Gastroesophageal sphincter (tissue), 4 donors: ENCODE data around the gene DKK3. TPM values are rescaled to one million over a fixed set of nuclear protein-coding genes. Genes with fewer than 3 reads are reported as not detected.

Experiments
- ATAC-seq: fragments of 150-250 bp; one replicate; pipeline ENCODE4 v1.9.1; 2016; ENCODE audit warnings: mild to moderate bottlenecking, moderate library complexity
- H3K27ac ChIP-seq, 4 donors: fragments of 200-600 bp; sonication (generic) in 3 of 4; 1 replicate in 3 of 4; 2 replicates in 1 of 4; pipeline ENCODE4 v1.5.1; 2016 to 2019
- H3K27me3 ChIP-seq: fragments of 200-600 bp; sonication (generic); one replicate; pipeline ENCODE4 v1.5.1; 2019
- H3K36me3 ChIP-seq, 2 donors: fragments of 200-600 bp; sonication (generic); one replicate each; pipeline ENCODE4 v1.5.1; 2019; ENCODE audit warnings: control low read depth in 1 of 2
- H3K4me1 ChIP-seq, 3 donors: fragments of 200-600 bp; sonication (generic); 1 replicate in 2 of 3; 2 replicates in 1 of 3; pipeline ENCODE4 v1.5.1; 2016 to 2019; ENCODE audit warnings: control low read depth in 2 of 3
- H3K4me3 ChIP-seq, 2 donors: fragments of 200-600 bp; sonication (generic); one replicate each; pipeline ENCODE4 v1.5.1; 2019; ENCODE audit warnings: mild to moderate bottlenecking in 1 of 2, moderate library complexity in 1 of 2
- H3K9me3 ChIP-seq, 3 donors: fragments of 200-600 bp; sonication (generic); one replicate each; pipeline ENCODE4 v1.5.1; 2017 to 2019; ENCODE audit warnings: control low read depth in 2 of 3
- EP300 ChIP-seq: sonication (generic); formaldehyde crosslinking; IDR thresholded peaks from one replicate; pipeline ENCODE4 v1.6.1; 2017; ENCODE audit warnings: antibody characterized with exemption, mild to moderate bottlenecking
- POLR2A ChIP-seq, 2 donors: fragments of 450-650 bp; IDR thresholded peaks; one replicate each; pipeline ENCODE4 v1.6.1; 2017; ENCODE audit warnings: antibody characterized with exemption in 2 of 2, mild to moderate bottlenecking in 2 of 2, moderate library complexity in 1 of 2
- POLR2AphosphoS5 ChIP-seq: sonication (generic); formaldehyde crosslinking; IDR thresholded peaks from one replicate; pipeline ENCODE4 v1.6.1; 2017; ENCODE audit warnings: antibody characterized with exemption
- WGBS, 2 donors: methylation state at CpG; one replicate each; pipeline ENCODE4 v1.1.5; 2018; ENCODE audit warnings: low coverage in 1 of 2; 5-methylcytosine and 5-hydroxymethylcytosine counted together
- total RNA-seq, 4 donors: library from RNA; depleted of rRNA; stranded (reverse); fragments of >200 nt; gene quantifications; one replicate each; pipeline ENCODE4 v1.1.0, GENCODE V29; 2016
- TF ChIP-seq, protein P1 (sequence below), 4 experiments: fragments of 200-600 bp in 2 of 4; fragments of 450-650 bp in 2 of 4; sonication (generic) in 1 of 4; IDR thresholded peaks; one replicate each; pipeline ENCODE4 v1.5.1; 2017 to 2019; ENCODE audit warnings: antibody characterized with exemption in 4 of 4, mild to moderate bottlenecking in 2 of 4, moderate library complexity in 2 of 4

The DKK3 gene
- total RNA-seq, 4 donors from 2014 or later, result 72.1 to 249 (median 127) TPM

DNA sequence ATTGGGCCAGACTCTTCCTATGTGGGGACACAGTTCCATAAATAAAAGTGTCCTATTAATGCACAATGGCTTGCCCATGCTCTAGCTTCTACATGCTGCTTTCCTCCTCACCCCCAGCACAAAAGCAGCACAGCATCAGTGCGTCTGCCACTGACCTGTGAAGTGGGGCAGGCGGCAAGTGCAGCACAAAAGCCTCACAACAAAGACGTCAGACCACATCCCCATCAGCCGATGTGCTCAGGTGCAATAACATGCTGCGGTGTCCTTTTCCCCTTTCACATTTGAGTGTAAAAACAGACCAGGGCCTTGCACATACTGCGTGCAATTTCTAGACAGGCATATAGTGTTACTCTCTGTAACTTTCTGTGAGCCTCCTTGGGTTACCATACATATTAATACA is 12.8 kb downstream of the DKK3 start:
- Histone ChIP-seq H3K36me3 (peaks cover 0 to 45% of the 10 kb centered on the region in 2 donors), H3K9me3 (no peaks in the 10 kb centered on the region), H3K4me1 (peaks cover 0 to 11% (median 0%) of the 10 kb centered on the region in 3 donors), H3K27ac (no peak overlapping the region), H3K27me3 (no peaks in the 10 kb centered on the region), H3K4me3 (no peak overlapping the region)
- WGBS, 2 donors, result 94% methylated on average over 5 to 6 of the region's 6 CpGs
- ATAC-seq, result no peak
- TF ChIP-seq, protein P1, sequence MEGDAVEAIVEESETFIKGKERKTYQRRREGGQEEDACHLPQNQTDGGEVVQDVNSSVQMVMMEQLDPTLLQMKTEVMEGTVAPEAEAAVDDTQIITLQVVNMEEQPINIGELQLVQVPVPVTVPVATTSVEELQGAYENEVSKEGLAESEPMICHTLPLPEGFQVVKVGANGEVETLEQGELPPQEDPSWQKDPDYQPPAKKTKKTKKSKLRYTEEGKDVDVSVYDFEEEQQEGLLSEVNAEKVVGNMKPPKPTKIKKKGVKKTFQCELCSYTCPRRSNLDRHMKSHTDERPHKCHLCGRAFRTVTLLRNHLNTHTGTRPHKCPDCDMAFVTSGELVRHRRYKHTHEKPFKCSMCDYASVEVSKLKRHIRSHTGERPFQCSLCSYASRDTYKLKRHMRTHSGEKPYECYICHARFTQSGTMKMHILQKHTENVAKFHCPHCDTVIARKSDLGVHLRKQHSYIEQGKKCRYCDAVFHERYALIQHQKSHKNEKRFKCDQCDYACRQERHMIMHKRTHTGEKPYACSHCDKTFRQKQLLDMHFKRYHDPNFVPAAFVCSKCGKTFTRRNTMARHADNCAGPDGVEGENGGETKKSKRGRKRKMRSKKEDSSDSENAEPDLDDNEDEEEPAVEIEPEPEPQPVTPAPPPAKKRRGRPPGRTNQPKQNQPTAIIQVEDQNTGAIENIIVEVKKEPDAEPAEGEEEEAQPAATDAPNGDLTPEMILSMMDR (IDR thresholded peaks at IDR 0.05), result no peak

GRCh38 chr11:11993839-11994238 is 14.6 kb downstream of the DKK3 start:
- TF ChIP-seq POLR2A (IDR thresholded peaks at IDR 0.05) (no peak), POLR2AphosphoS5 (no peak), EP300 (no peak)
- TF ChIP-seq, protein P1 (IDR thresholded peaks at IDR 0.05), result no peak
- ATAC-seq, result peak; percentile 35
- Histone ChIP-seq H3K9me3 (no peaks in the 10 kb centered on the region), H3K27ac (peak overlapping the region in 1 of 4 donors; percentile 45), H3K27me3 (no peaks in the 10 kb centered on the region), H3K4me3 (no peak overlapping the region), H3K4me1 (peaks cover 0 to 20% (median 0%) of the 10 kb centered on the region in 3 donors), H3K36me3 (peaks cover 0 to 43% of the 10 kb centered on the region in 2 donors)
- 27 to 72% methylated on average over 2 to 8 of the region's 8 CpGs for WGBS, 2 donors

DNA sequence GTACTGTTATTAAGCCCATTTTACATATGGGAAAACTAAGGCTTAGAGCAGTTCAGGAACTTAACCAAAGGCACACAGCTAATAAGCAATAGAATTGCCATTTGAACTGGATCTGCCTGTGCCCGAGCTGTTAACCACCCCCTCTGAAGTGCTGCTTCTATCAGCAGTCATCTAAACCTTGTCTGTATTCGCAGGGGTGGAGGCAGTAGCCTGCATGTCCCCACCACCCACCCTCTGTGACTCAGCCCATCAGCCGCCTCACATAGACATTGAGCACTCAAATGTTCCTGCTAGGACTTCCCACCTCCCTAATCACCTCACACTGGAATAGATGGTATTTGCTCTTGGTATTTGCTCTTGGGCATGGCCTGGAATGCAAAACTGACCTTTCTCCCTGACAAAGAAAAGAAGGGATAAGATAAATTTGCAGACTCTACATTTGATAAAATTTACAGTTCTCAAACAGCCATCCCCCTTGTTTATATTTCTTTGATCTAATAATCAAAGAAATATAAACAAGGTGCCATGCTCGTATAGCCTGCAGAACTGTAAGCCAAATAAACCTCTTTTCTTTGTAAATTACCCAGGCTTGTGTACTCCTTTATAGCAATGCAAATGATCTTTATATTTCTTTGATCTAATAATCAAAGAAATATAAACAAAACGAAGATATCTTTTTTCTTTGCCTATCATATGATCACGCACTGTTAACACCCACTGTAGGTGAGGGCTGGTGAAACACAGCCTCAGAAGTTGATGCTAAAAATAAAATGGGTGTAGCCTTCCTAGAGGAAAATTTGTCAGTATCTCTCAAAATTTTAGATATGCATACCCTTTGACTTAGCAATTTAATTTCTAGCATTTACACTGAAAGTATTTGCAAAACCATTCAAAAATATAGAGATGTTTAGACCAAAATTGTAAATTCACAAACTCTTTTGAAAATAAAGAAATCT is 15.9 kb downstream of the DKK3 start:
- 72 to 75% methylated on average over 6 of the region's 6 CpGs for WGBS, 2 donors
- Histone ChIP-seq H3K27me3 (no peaks in the 10 kb centered on the region), H3K36me3 (peaks cover 0 to 30% of the 10 kb centered on the region in 2 donors), H3K27ac (no peak overlapping the region), H3K9me3 (no peaks in the 10 kb centered on the region), H3K4me1 (peaks cover 0 to 32% (median 9%) of the 10 kb centered on the region in 3 donors), H3K4me3 (no peak overlapping the region)
- ATAC-seq, result no peak
- TF ChIP-seq, protein P1 (IDR thresholded peaks at IDR 0.05), result no peak
- TF ChIP-seq POLR2AphosphoS5 (no peak), POLR2A (IDR thresholded peaks at IDR 0.05) (no peak), EP300 (no peak)

GRCh38 chr11:11989774-11990744 is 18.4 kb downstream of the DKK3 start:
- H3K4me1 ChIP-seq, result peaks cover 0 to 34% (median 9%) of the 10 kb centered on the region in 3 donors
- no peak for ATAC-seq
- no peak overlapping the region for H3K27ac ChIP-seq
- WGBS, 2 donors, result 62 to 73% methylated on average over 5 to 7 of the region's 8 CpGs
- H3K36me3 ChIP-seq, result peaks cover 0 to 5% of the 10 kb centered on the region in 2 donors
- H3K9me3 ChIP-seq, result no peaks in the 10 kb centered on the region
- TF ChIP-seq, protein P1 (IDR thresholded peaks at IDR 0.05), result no peak
- TF ChIP-seq POLR2A (IDR thresholded peaks at IDR 0.05) (no peak), EP300 (no peak), POLR2AphosphoS5 (no peak)
- H3K27me3 ChIP-seq, result no peaks in the 10 kb centered on the region
- H3K4me3 ChIP-seq, result no peak overlapping the region
